Mesenchymal stem cell (in vitro differentiated cells and primary cell): ENCODE measurements around the gene S1PR3.

Experiments used
- DNase-seq: peaks from one replicate; pipeline ENCODE4 v3.0.0-alpha.2; 2013
- H2AFZ ChIP-seq: one replicate; pipeline ENCODE4 v1.6.1; 2013; ENCODE audit warnings: low read depth, mild to moderate bottlenecking, control low read depth, inconsistent platforms, low read length, moderate library complexity
- H2AK5ac ChIP-seq: 2 replicates; pipeline ENCODE4 v1.6.1; 2013; ENCODE audit warnings: low read length, moderate library complexity, mild to moderate bottlenecking, inconsistent platforms; ENCODE audit not compliant: severe bottlenecking
- H2BK120ac ChIP-seq: one replicate; pipeline ENCODE4 v1.6.1; 2013; ENCODE audit warnings: low read depth, mild to moderate bottlenecking, inconsistent platforms, low read length, moderate library complexity
- H2BK12ac ChIP-seq, 2 experiments: one replicate each; pipeline ENCODE4 v1.6.1; 2013; ENCODE audit warnings: inconsistent platforms in 2 of 2, low read length in 2 of 2, mild to moderate bottlenecking in 2 of 2, moderate library complexity in 2 of 2, control low read depth in 1 of 2
- H2BK15ac ChIP-seq: one replicate; pipeline ENCODE4 v1.6.1; 2013; ENCODE audit warnings: mild to moderate bottlenecking, low read depth, inconsistent platforms; ENCODE audit not compliant: poor library complexity, severe bottlenecking
- H2BK5ac ChIP-seq: 2 replicates; pipeline ENCODE4 v1.6.1; 2013; ENCODE audit warnings: low read depth, mild to moderate bottlenecking, low read length, control low read depth, inconsistent platforms; ENCODE audit not compliant: poor library complexity, severe bottlenecking
- H3K14ac ChIP-seq, 2 experiments: one replicate each; pipeline ENCODE4 v1.6.1; 2013; ENCODE audit warnings: inconsistent platforms in 2 of 2, low read length in 2 of 2, control low read depth in 1 of 2, mild to moderate bottlenecking in 1 of 2, moderate library complexity in 1 of 2
- H3K18ac ChIP-seq, 2 experiments: one replicate each; pipeline ENCODE4 v1.6.1; 2013; ENCODE audit warnings: inconsistent platforms in 2 of 2, low read length in 2 of 2, control low read depth in 1 of 2, low read depth in 1 of 2, mild to moderate bottlenecking in 1 of 2
- H3K23ac ChIP-seq, 2 experiments: one replicate each; pipeline ENCODE4 v1.6.1; 2013; ENCODE audit warnings: inconsistent platforms in 2 of 2, low read length in 2 of 2, mild to moderate bottlenecking in 2 of 2, moderate library complexity in 2 of 2, control low read depth in 1 of 2
- H3K27ac ChIP-seq: 2 replicates; pipeline ENCODE4 v1.5.1; 2013; ENCODE audit warnings: mild to moderate bottlenecking, moderate library complexity, low read length, control low read depth, inconsistent platforms; ENCODE audit not compliant: poor library complexity, severe bottlenecking
- H3K27me3 ChIP-seq, 2 experiments: 2 replicates each; pipeline versions ENCODE4 v1.6.1 to v1.7.0; 2013; ENCODE audit warnings: low read length in 2 of 2, mild to moderate bottlenecking in 2 of 2, moderate library complexity in 2 of 2, control low read depth in 1 of 2, inconsistent platforms in 1 of 2; ENCODE audit not compliant: control insufficient read depth in 1 of 2, insufficient read depth in 1 of 2
- H3K36me3 ChIP-seq, 2 experiments: 2 replicates each; pipeline versions ENCODE4 v1.6.1 to v1.7.0; 2013; ENCODE audit warnings: low read length in 2 of 2, control low read depth in 1 of 2, inconsistent platforms in 1 of 2, low read depth in 1 of 2, mild to moderate bottlenecking in 1 of 2; ENCODE audit not compliant: insufficient read depth in 2 of 2, control insufficient read depth in 1 of 2
- H3K4ac ChIP-seq, 2 experiments: one replicate each; pipeline ENCODE4 v1.6.1; 2013; ENCODE audit warnings: inconsistent platforms in 2 of 2, low read length in 2 of 2, mild to moderate bottlenecking in 2 of 2, moderate library complexity in 2 of 2, control low read depth in 1 of 2, low read depth in 1 of 2
- H3K4me1 ChIP-seq: 2 replicates; pipeline ENCODE4 v1.6.1; 2013; ENCODE audit warnings: low read depth, low read length, control low read depth; ENCODE audit not compliant: control insufficient read depth, insufficient read depth
- H3K4me2 ChIP-seq: 2 replicates; pipeline ENCODE4 v1.6.1; 2013; ENCODE audit warnings: low read length, mild to moderate bottlenecking, inconsistent platforms; ENCODE audit not compliant: poor library complexity, severe bottlenecking
- H3K4me3 ChIP-seq, 2 experiments: 2 replicates each; pipeline versions ENCODE4 v1.5.1 to v1.7.0; 2013; ENCODE audit warnings: low read length in 2 of 2, mild to moderate bottlenecking in 2 of 2, control low read depth in 1 of 2, low read depth in 1 of 2; ENCODE audit not compliant: insufficient read depth in 1 of 2
- H3K79me1 ChIP-seq: replicated peaks from 2 replicates; pipeline ENCODE4 v1.6.1; 2013; ENCODE audit warnings: mild to moderate bottlenecking, control low read depth, low read length, inconsistent platforms; ENCODE audit not compliant: poor library complexity, severe bottlenecking
- H3K9ac ChIP-seq: 2 replicates; pipeline ENCODE4 v1.7.0; 2013; ENCODE audit warnings: mild to moderate bottlenecking, low read length, moderate library complexity
- H3K9me3 ChIP-seq: 2 replicates; pipeline ENCODE4 v1.7.0; 2013; ENCODE audit warnings: mild to moderate bottlenecking, low read length; ENCODE audit not compliant: control insufficient read depth
- H4K8ac ChIP-seq: one replicate; pipeline ENCODE4 v1.6.1; 2013; ENCODE audit warnings: inconsistent platforms, mild to moderate bottlenecking, low read length, moderate library complexity
- H4K91ac ChIP-seq: one replicate; pipeline ENCODE4 v1.6.1; 2013; ENCODE audit warnings: mild to moderate bottlenecking, low read length, inconsistent platforms
- WGBS: methylation state at CpG from one replicate; pipeline ENCODE4 v1.1.7; 2013; ENCODE audit warnings: mixed read lengths; 5-methylcytosine and 5-hydroxymethylcytosine counted together

S1PR3 gene

DNA sequence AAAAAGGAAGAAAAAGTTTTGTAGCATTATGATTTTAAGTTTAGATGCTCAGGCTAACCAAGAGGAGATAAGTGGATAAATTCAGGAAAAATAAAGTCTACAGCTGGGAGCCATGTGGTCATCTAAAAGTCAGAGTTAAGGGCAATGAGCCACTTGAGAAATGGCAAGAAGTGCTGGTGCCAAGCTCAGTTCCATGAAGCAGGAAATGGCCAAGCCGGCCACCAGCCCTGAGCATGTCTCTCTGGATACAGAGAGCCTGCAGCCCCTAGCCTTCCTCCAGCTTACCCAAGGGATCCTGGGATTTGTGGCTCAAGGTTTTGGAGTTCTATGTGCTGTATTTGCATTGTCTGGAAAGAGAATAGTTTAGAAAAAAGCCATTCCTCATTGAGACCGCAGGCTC is 12.2 kb upstream of the S1PR3 start:
- H3K18ac ChIP-seq: no peak overlapping the region
- DNase-seq: no peak
- H3K36me3 ChIP-seq: no peaks in the 10 kb centered on the region
- H2BK15ac ChIP-seq: no peak overlapping the region
- peaks cover 4% of the 10 kb centered on the region for H3K9me3 ChIP-seq
- no peak overlapping the region for H3K4ac ChIP-seq
- no peak overlapping the region for H2BK5ac ChIP-seq
- no peak overlapping the region for H4K8ac ChIP-seq
- no peak overlapping the region for H3K4me2 ChIP-seq
- no peak overlapping the region for H2AFZ ChIP-seq
- no peak overlapping the region for H4K91ac ChIP-seq
- H2BK12ac ChIP-seq: no peak overlapping the region
- no peak overlapping the region for H3K27ac ChIP-seq
- H3K9ac ChIP-seq: no peak overlapping the region
- H3K4me1 ChIP-seq: no peaks in the 10 kb centered on the region
- no peak overlapping the region for H3K4me3 ChIP-seq
- no peak overlapping the region for H2BK120ac ChIP-seq
- whole genome bisulfite sequencing: 100% methylated on average over 2 of the region's 2 CpGs
- H2AK5ac ChIP-seq: no peak overlapping the region
- no peak overlapping the region for H3K23ac ChIP-seq
- H3K79me1 ChIP-seq: no peaks in the 10 kb centered on the region
- H3K27me3 ChIP-seq: peaks cover 7 to 13% of the 10 kb centered on the region in 2 experiments
- no peak overlapping the region for H3K14ac ChIP-seq

GRCh38 chr9:88979791-88980190 is 11.5 kb upstream of the S1PR3 start:
- Histone ChIP-seq H2AFZ (no peak overlapping the region), H3K18ac (no peak overlapping the region), H3K4ac (no peak overlapping the region), H2BK12ac (no peak overlapping the region), H3K23ac (no peak overlapping the region), H3K36me3 (no peaks in the 10 kb centered on the region), H3K27ac (no peak overlapping the region), H3K4me1 (no peaks in the 10 kb centered on the region), H3K79me1 (no peaks in the 10 kb centered on the region), H2AK5ac (no peak overlapping the region), H3K4me2 (no peak overlapping the region), H4K91ac (no peak overlapping the region), H3K27me3 (peaks cover 7 to 13% of the 10 kb centered on the region in 2 experiments), H3K14ac (no peak overlapping the region), H3K9me3 (peaks cover 4% of the 10 kb centered on the region), H2BK120ac (no peak overlapping the region), H2BK5ac (no peak overlapping the region), H4K8ac (no peak overlapping the region), H3K4me3 (no peak overlapping the region), H2BK15ac (no peak overlapping the region), H3K9ac (no peak overlapping the region)
- WGBS: 63% methylated on average over 1 of the region's 2 CpGs
- DNase-seq: no peak

DNA sequence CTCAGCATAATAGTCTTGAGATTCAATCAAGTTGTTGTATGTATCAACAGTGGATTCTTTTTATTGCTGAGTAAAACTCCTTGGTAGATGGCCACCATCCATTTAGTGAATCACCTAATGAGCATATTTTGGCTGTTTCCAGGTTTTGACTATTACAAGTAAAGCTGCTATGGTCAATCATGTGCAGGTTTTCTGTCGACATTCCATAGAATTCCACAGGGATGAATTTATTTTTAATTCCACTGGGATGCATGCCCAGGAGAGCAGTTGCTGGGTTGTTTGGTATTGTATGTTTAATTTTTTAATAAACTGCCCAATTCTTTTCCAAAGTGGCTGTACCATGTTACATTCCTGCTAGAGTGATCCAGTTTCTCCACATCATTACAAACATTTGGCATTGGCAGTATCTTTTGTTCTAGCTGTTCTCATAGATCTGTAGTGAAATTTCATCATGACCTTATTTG is 10.5 kb upstream of the S1PR3 start:
- Histone ChIP-seq H3K9me3 (peaks cover 4% of the 10 kb centered on the region), H3K4me2 (no peak overlapping the region), H3K79me1 (no peaks in the 10 kb centered on the region), H3K4me1 (no peaks in the 10 kb centered on the region), H3K4ac (no peak overlapping the region), H2AK5ac (no peak overlapping the region), H3K14ac (no peak overlapping the region), H3K27me3 (peaks cover 7 to 13% of the 10 kb centered on the region in 2 experiments), H3K4me3 (no peak overlapping the region), H3K27ac (no peak overlapping the region), H2BK120ac (no peak overlapping the region), H4K8ac (no peak overlapping the region), H2BK5ac (no peak overlapping the region), H2AFZ (no peak overlapping the region), H2BK12ac (no peak overlapping the region), H4K91ac (no peak overlapping the region), H2BK15ac (no peak overlapping the region), H3K36me3 (no peaks in the 10 kb centered on the region), H3K23ac (no peak overlapping the region), H3K18ac (no peak overlapping the region), H3K9ac (peak overlapping the region; percentile 56)
- WGBS: 90% methylated on average over 1 of the region's 1 CpG
- no peak for DNase-seq

DNA sequence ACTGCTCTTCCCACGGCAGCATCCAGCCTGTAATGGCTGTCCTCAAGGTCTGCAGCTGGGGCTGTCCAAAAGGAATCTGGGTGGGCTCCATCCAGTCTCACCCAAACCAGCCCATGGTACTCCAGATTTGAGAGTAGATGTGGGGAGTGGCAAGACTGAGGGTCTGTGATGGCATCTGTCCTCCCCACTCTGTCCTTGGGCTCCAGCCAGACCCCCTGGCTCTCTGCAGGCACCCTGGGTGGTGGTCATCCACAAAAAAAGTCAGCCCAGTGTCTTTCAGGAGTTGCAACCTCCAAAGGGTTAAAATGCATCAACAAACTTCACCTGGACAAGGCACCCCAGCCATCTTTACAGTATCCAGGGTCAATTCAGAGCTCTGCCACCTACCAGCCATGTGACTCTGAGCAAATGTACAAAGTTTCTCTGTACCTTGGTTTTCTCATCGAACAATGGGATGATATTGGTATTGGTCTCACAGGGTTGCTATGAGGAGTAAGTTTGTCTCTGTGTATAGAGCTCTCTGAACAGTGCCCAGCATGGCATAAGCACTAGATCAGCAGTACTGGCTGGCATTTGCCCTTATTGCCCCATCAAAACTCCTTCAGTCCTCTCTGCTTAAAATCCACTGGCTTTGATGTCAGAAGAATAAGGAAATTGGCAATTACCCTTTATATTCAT is 7.3 kb upstream of the S1PR3 start:
- H3K18ac ChIP-seq: peak overlapping the region in 1 of 2 experiments; percentile 12
- peaks cover 0 to 3% of the 10 kb centered on the region in 2 experiments for H3K27me3 ChIP-seq
- 100% methylated on average over 1 of the region's 2 CpGs for WGBS
- no peaks in the 10 kb centered on the region for H3K79me1 ChIP-seq
- H3K36me3 ChIP-seq: no peaks in the 10 kb centered on the region
- H4K91ac ChIP-seq: no peak overlapping the region
- H3K27ac ChIP-seq: no peak overlapping the region
- H2AFZ ChIP-seq: no peak overlapping the region
- H2BK15ac ChIP-seq: peak overlapping the region; percentile 30
- H3K4me2 ChIP-seq: no peak overlapping the region
- no peak overlapping the region for H3K14ac ChIP-seq
- no peak for DNase-seq
- H2BK120ac ChIP-seq: no peak overlapping the region
- H3K4me1 ChIP-seq: no peaks in the 10 kb centered on the region
- no peak overlapping the region for H3K4ac ChIP-seq
- no peak overlapping the region for H3K9ac ChIP-seq
- no peak overlapping the region for H2BK12ac ChIP-seq
- no peak overlapping the region for H2BK5ac ChIP-seq
- H3K23ac ChIP-seq: no peak overlapping the region
- no peak overlapping the region for H3K4me3 ChIP-seq
- no peak overlapping the region for H2AK5ac ChIP-seq
- no peak overlapping the region for H4K8ac ChIP-seq
- peaks cover 4% of the 10 kb centered on the region for H3K9me3 ChIP-seq
